Activated CD4-positive, alpha-beta T cell treated with anti-CD3 and anti-CD28 coated beads for 1 hour (primary cell): Measurements from ENCODE around the gene SIM1.

Source experiments
- DNase-seq: peaks from one replicate; pipeline ENCODE4 v3.0.0-alpha.2; 2020

The SIM1 gene

GRCh38 chr6:100349366-100349765, 115.4 kb downstream of the SIM1 start:
- DNase-seq, result no peak

- no peak for DNase-seq
Measured at GRCh38 chr6:100347901-100348550, 116.7 kb downstream of the SIM1 start.

- no peak for DNase-seq
Measured at GRCh38 chr6:100346828-100347227, 117.9 kb downstream of the SIM1 start.

- DNase-seq, result no peak
Measured at GRCh38 chr6:100346203-100346602, 118.5 kb downstream of the SIM1 start.

GRCh38 chr6:100344761-100345160, 120.0 kb downstream of the SIM1 start:
- no peak for DNase-seq

GRCh38 chr6:100344321-100344720, 120.4 kb downstream of the SIM1 start:
- no peak for DNase-seq

GRCh38 chr6:100343316-100344077, 121.2 kb downstream of the SIM1 start:
- DNase-seq, result no peak

GRCh38 chr6:100342830-100343229, 121.9 kb downstream of the SIM1 start:
- no peak for DNase-seq

GRCh38 chr6:100339574-100340255, 125.0 kb downstream of the SIM1 start:
- no peak for DNase-seq

- DNase-seq, result no peak
Measured at GRCh38 chr6:100338090-100338489, 126.6 kb downstream of the SIM1 start.

- no peak for DNase-seq
Measured at GRCh38 chr6:100336876-100337275, 127.8 kb downstream of the SIM1 start.

- no peak for DNase-seq
Measured at GRCh38 chr6:100335991-100336390, 128.7 kb downstream of the SIM1 start.
